IPS-NIHi7 (cell line): ENCODE data around the gene PIP4K2A.
"Not testable (repeated sequence)": the region's sequence is repeated elsewhere in the genome, so short reads cannot be mapped to it uniquely, and the experiment has no call there.

Source experiments
- DNase-seq: peaks from one replicate; pipeline ENCODE4 v3.0.0; 2012; ENCODE audit warnings: mixed read lengths; ENCODE audit errors: extremely low spot score

Gene PIP4K2A

DNA sequence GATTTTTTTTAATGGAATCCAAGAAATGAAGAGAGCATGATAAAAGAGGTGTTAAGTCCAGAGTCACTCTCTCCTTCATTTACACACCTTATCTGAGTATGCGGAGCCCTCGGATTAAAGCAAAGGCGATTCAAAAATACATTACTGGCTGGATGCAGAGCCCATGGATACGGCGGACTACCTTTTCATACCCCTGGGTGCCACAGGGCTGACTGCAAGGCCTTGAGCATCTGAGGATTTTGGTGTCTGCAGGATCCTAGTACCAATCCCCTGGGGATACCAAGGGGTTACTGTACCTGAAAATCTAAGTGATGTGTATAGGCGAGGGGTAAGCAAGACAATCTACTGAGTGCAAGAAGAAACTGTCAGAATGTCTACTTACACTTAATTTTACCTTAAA is 20.5 kb downstream of the PIP4K2A start:
- no peak for DNase-seq

DNA sequence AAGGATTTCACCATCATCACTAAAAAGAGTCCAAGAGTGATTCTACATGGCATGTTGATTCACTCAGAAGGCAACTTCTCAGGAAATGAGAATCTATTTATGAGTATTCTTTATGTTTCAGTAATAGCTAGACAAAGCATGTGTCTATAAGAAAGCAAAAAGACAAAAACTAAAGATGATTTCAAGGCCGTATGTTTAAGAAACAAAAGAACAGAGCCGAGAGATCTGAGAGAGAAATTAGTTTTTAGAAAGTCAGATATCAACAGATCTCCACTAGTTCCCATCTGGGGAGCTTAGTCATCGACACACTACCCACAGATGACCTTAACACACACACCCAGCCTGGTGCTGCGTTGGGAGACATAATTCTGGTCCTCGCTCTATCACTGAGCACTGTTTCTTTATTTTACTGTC is 21.0 kb downstream of the PIP4K2A start:
- DNase-seq = no peak

DNA sequence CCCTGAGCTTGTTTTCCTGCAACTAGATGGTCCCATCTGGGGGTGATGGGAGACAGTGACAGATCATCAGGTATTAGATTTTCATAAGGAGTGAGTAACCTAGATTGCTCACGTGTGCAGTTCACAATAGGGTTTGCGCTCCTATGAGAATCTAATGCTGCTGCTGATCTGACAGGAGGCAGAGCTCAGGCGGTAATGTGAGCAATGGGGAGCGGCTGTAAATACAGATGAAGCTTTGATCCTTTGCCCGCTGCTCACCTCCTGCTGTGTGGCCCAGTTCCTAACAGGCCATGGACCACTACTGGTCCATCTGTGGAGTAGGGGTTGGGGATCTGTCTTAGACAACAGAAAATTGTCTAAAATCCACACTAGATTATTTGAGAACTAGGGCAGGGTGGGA is 22.3 kb downstream of the PIP4K2A start:
- not testable (repeated sequence) for DNase-seq

DNA sequence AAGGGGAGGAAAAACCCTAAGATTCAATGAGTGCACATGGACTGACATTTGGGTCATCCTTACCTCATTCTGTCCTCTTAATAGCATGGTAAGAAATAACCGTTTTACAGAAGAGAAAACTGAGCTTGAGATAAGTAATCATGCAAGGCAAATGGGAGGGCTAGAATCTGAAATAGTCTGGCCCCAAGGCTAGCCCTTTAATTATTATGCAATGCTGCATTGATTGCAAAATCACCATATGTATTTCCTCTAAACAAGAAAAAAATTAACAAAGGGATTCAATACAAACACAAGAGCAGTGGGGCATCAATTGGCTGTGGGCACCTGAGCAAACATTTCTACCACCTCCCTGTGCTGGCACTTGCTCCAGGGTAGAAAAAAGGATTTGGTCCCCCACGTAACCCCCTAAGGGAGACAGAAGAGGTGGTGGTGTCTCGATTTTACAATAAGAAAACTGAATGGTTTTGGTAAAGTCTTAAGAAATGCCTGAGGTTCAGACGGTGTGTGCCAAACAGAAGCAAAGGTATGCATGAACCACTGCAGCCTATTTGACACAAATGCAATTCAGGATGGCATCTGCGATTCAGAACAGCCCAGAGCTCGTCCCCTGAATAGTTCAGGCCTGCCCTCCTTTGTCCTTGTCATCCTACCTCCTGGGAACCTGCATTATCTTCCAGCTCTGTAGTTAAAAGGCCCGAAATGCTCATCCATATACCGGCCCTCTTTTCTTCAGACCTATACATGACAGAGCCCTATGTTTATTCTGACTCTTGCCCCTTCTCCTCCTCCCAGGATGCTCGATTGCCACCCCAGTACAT is 23.6 kb downstream of the PIP4K2A start:
- no peak for DNase-seq

DNA sequence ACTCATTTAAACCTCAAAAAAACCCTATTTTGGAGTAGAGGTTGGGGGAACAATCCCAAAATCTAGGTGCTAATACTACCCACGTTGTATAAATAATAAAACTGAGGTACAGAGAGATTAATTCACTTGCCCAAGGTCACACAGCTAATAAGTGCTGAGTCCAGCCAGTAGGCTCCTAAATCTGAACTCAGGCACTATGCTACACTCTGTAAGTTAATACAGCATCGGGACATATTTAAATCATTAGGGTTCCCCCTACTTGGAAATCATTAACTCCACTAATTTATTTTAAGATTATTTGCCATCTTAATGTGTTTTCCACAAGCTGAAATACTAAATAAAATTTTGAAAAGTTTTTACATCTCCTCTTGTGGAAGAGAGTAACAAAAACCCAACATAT is 24.2 kb downstream of the PIP4K2A start:
- no peak for DNase-seq

DNA sequence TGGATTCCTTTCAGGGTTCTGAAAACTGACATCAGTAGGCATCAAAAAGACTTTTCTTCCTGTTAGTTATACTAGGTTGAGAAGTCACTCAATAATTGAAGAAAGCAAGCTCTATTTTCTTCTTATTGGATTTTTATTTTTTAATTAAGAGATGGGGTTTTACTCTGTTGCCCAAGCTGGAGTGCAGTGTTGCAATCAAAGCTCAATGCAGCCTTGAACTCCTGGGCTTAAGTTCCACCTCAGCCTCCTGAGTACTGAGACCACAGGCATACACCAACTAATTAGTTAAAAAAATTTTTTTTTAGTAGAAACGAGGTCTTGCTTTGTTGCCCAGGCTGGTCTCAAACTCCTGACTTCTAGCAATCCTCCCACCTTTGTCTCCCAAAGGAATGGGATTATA is 28.0 kb downstream of the PIP4K2A start:
- DNase-seq = no peak

DNA sequence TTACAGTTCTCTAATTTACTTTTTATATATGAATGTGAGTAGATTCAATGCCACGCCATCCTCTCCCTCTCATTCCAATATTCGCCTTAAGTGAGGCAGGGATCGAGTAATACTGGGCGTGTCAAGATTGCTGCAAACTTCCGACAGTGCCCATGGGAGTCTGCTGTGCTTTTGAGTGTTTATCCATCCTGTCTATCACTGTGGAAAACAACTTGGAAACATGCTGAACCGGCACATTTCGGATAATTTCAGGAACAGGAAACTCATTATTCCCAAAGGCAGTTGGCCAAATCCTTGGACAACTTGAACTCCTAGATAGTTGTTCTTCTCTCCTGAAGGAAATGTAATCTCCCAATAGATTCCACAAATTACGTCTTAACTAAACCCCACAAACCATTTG is 28.5 kb downstream of the PIP4K2A start:
- no peak for DNase-seq

DNA sequence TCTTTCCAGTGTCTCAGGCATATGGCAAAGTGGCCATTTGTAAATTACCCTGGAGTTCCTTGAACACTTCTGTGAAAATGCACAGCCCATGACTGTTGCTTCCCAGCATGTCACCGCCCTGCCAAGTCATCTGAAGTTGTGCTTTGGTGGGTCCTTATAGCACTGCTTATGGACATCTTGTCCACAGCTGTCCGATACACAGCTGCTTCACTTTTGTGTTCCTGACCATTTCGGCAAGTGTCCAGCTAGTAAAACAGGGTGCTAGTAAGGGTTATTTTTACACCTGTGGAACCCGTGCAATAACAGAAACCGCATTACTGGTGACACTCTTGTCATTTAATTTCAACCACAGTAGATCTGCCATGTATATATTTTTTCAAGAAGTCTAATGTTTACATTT is 29.7 kb downstream of the PIP4K2A start:
- DNase-seq = no peak

DNA sequence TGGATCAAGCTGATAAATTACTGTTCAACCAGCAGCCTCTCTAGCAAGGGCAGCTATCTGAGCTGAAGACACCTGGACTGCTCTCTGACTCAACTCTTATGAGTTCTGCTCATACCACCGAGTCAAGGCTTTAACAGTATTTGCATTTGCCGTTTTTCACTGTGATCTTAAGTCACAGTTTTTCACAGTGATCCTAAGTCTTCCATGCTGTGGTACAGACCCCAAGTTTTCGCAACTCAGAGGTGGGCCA is 31.3 kb downstream of the PIP4K2A start:
- no peak for DNase-seq

DNA sequence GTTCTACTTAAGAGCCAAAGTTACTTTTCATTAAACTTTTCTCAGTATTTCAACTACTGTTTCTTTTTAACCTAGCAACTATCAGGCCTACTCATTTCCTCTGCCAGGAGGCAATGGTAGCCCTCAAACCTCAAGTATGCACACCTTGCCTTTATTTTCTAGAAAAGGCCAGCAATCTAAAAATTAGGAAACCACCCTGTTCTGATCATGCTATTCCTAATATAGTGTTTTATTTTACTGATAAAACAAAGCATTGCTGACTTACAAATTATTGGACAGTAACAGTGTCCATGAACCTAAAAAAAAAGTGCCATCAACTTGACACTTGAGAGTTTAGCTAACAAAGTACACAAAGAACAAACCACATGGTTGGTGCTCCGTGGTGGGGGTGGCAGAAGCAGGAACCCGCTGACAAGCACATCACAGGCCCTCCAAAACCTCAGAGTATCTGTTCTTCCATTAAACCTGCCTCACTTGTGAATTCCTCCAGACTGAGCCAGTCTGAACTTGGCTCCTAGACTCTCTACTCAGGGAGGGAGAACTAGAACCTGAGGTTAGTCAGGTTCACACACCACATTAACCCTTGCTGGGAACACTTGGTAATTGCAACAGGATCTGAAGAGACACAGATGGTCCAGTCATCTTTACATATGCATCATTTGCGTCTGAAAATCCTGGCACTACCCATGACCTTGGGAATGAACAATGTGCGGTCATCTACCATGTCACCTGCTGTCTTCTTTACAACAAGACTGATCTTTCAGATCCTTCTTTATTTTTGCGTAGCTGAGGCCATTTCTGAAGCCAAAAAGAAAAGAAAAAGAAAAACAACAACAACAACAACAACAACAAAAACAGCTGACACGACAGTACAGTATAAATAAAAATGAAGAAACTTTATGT is 31.9 kb downstream of the PIP4K2A start:
- no peak for DNase-seq

DNA sequence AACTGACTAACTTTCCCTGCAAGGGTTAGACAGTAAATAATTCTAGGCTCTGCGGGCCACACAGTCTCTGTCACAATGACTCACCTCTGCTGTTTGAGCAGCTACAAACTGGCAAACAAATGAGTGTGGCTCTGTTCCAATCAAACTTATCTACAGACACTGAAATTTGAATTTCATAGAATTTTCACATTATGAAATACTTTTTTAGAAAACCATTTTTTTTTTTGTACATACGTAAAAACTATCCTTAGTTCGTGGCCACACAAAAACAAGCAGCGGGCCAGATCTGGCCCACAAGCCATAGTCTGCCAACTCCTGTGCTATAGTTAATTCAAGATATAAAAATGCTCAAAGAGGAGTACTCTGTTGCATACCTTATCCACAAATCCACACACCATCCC is 32.6 kb downstream of the PIP4K2A start:
- no peak for DNase-seq

DNA sequence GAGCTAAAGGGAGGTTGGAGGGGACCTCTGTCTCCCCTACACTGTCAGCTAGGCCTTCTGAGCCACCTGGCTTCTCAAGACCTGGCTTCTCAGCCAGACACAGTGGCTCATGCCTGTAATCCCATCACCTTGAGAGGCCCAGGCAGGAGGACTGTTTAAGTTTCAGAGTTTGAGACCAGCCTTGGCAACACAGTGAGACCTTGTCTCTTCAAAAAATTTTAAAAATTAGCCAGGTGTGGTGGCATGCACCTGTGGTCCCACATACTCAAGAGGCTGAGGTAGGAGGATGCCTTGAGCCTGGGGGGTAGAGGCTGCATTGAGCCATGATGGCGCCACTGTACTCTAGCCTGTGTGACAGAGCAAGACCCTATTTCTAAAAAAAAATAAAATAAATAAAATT is 33.1 kb downstream of the PIP4K2A start:
- no peak for DNase-seq

DNA sequence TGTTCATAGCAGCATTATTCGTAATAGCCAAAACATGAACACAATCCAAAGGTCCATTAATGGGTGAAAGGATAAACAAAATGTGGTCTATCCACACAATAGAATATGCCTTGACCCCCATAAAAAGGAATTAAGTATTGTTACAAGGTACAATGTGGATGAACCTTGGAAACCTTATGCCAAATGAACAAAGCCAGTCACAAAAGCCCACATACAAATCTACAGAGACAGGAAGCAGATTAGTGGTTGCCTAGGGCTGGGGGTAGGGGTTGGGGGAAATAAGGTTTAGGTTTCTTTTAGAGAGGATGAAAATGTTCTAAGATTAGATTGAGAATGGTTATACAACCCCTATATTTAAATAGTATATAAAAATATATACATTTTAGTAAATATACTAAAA is 34.8 kb downstream of the PIP4K2A start:
- no peak for DNase-seq

DNA sequence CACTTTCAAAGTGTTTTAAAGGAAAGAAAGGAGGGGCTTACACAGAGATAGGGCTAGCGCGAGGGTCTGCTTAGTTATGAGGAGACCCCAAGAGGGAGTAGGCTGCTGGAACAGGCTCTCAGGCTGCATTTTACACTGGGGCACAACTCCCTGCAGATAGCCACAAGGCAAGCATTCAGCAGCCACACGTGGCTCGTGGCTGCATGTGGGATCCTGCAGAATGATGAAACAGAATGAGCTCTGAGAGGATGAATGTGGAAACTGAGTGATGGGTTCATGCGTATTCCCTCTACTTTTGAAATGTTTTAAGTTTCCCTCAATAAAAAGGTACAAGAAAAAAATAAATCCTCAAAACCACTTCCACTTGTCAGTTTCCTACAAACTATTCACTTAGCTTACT is 37.0 kb downstream of the PIP4K2A start:
- DNase-seq = no peak

DNA sequence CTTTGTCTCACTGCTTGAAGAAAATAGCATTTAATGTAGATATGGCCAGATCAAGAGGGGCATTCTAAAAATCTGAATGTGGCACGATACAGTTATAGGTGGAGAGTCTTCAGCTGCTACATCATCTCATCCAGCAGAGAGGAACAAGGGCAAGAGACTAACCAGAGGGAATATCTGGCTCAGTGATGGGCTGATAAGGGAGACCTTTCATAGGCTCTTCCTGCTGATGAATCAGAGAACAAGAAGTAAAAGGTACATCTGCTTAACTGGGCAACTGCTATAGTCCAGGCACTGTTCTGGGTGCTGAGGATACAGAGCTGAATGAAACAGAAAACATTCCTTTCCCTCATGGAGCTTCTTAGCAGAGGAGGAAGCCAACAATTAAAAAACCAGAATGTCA is 37.9 kb downstream of the PIP4K2A start:
- DNase-seq = no peak

DNA sequence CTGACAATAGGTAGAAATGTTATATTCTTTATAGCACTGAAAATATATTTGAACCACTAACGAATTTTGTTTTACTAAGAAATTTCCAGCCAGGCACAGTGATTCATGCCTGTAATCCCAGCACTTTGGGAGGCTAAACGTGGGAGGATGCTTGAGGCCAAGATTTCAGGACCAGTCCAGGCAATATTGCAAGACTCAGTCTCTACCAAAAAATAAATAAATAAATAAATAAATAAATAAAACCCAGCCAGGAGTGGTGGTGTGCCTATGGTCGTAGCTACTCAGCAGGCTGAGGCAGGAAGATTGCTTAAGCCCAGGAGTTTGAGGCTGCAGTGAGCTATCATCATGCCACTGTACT is 39.8 kb downstream of the PIP4K2A start:
- no peak for DNase-seq

DNA sequence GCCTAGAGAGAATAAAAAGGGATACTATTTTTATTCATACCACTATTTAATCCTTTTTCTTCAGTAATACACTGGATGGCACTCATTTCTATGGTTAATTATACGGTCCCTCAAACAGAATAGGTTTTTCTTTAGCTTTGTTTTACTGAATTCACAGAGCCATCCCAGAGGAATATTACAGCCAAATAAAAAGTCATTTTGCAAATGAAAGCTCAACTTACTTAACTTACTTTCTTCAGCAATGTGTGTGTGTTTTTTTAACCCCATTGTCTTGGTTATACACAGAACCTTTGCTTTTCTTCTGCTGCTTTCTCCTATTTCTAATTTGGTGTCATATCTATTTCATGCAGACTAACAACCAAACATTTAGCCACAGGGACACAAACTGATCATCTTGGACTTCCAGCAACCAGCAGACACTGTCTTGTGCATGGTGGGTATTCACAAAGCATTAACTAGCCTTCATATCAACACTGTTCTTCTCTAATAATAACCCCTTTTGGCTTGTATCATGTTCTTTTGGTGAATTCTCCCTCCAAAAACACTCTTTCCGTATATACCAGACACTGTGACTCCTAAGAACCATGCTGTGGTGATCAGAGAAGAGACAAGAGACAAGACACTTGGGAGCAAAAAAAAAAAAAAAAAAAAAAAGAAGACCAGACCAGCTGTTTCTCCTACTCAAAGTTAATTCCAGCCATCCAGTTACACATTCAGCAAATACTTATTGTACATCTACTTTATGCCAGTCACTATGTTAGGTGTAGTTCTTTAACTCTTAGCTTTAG is 40.4 kb downstream of the PIP4K2A start:
- no peak for DNase-seq

DNA sequence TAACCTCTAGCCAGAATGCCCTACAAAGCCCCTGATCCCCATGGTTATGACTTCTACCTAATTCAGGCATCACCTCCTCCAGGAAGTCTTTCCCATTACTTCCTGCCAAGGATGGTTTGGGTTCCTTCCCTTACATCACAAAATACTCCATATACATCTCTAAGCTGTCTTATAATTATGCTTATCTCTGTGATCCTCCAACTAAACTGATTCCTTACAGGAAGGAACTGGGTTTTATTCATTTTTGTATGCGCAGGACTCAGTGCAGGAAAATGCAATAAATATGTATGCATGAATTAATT is 41.3 kb downstream of the PIP4K2A start:
- no peak for DNase-seq

DNA sequence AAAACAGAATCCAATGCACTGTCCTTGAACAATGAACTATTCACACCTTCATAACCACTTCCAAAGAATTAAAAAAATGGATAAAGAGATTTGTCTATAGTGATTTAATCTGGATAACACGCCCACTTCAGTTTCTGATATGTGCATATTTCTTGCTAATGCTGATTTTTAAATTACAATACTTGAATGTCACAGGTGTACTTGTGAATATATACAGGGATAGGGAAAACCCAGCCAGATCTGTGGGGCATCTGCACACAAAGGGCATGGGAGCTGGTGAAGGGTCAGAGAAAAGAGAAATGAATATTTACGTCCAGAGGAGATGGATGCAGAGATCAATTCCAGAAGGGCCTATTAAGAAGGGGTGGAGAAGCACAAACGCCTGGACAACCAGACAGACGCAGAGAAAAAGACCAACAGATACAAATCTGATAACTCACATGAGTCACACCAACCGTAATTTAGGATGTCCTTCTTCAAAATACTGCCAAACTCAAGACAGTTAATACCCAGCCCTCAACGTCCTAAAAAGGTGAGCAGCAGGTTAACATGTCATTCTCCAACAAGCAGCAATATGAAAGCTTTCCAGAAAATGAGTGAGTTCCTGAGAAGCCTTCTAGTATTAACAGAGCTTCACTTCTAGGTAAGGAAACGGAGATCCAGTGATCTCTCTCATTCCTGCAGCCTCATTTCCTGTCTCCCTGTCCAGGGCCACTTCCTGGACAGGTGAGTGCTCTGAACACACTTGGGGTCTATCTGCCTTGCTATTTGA is 41.9 kb downstream of the PIP4K2A start:
- no peak for DNase-seq

DNA sequence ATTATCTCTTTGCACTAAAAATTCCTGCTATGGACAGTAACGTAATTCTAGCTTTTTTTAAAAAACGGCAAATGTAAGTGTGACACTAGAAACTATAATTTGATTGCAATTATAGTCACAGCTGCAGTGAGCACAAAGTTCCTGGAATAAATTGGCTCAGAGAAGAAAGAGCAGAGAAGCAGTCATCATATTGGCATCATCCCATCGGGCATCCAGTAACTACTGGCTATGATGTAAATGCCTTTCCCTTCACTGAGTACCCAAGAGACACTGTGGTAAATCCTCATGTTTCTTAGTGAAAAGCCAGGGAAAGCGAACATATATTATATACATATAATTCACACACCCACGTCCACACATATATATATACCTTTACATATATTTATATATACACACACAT is 43.6 kb downstream of the PIP4K2A start:
- no peak for DNase-seq

DNA sequence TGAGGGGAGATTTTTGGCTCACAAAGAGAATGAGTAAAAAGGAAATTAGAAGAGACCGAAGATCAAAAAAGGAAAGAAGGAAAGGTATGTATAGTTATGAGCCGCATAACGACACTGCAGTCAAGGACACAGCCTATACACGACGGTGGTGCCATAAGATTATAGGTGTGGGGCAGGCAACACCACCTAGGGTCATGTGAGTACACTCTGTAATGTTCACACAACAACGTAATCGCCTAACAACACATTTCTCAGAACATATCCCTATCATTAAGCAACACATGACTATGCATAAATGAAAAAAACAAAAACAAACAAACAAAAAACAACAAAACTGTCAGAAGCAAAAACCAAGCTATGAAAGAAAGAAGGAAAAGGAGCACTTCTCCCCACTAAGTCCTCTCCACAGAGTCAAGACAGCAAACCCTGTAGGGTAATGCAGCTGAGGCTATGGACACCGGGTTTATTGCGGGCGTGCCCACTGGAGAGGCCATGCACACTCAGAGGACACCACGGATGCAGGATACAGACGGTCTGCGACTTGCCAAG is 45.1 kb downstream of the PIP4K2A start:
- no peak for DNase-seq

DNA sequence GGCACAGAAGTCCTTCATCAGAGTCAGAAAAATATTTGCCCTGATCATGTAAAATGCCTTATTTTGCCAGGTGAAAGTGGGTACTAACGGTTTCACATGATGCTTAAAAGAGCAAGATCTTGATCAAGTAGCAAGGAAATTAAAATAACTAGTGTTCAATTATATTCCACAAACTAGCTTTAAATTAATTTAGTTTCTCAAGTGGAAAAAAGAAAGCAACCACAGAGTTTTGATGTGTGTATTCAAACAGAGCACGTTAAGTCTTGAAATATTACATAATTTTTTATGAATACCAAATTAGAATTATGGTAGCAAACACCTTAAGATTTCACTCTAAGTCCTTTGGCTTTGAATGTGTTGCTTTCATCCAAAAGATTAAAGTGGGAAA is 47.3 kb downstream of the PIP4K2A start:
- DNase-seq = no peak
